Neural crest cell (in vitro differentiated cells): Measurements from ENCODE around the gene PCLO. TPM values are rescaled to one million over a fixed set of nuclear protein-coding genes. Genes with fewer than 3 reads are reported as not detected.
"Not testable (repeated sequence)": the region's sequence is repeated elsewhere in the genome, so short reads cannot be mapped to it uniquely, and the experiment has no call there.

Experiments used
- DNase-seq: peaks from one replicate; pipeline ENCODE4 v3.0.0; 2021; ENCODE audit warnings: low read depth, mixed read lengths, low spot score
- H3K27ac Mint-ChIP-seq: one replicate; pipeline ENCODE4 v1.8.0; 2021; ENCODE audit warnings: mild to moderate bottlenecking, mixed read lengths; ENCODE audit not compliant: unreplicated experiment
- H3K27me3 Mint-ChIP-seq: 2 replicates; pipeline ENCODE4 v1.8.0; 2021; ENCODE audit warnings: low read depth, mild to moderate bottlenecking, mixed read lengths
- H3K36me3 Mint-ChIP-seq: 2 replicates; pipeline ENCODE4 v1.8.0; 2021; ENCODE audit warnings: low read depth, mild to moderate bottlenecking, mixed read lengths
- H3K4me1 Mint-ChIP-seq: 2 replicates; pipeline ENCODE4 v1.8.0; 2021; ENCODE audit warnings: mixed read lengths
- H3K4me3 Mint-ChIP-seq: one replicate; pipeline ENCODE4 v1.8.0; 2021; ENCODE audit warnings: mild to moderate bottlenecking, mixed read lengths
- H3K9me3 Mint-ChIP-seq: 2 replicates; pipeline ENCODE4 v1.8.0; 2021; ENCODE audit warnings: mixed read lengths
- total RNA-seq: library from RNA; stranded (reverse); gene quantifications from 2 replicates; pipeline ENCODE4 v1.2.1, GENCODE V29; 2021
- TF ChIP-seq, protein P1 (sequence below): fragments of 200-600 bp; sonication (generic); conservative IDR thresholded peaks from 2 replicates; pipeline ENCODE4 v1.5.0; 2021; ENCODE audit warnings: antibody characterized with exemption, mild to moderate bottlenecking

Gene PCLO
- total RNA-seq, 1 donor from 2014 or later, result 3.5 TPM

DNA sequence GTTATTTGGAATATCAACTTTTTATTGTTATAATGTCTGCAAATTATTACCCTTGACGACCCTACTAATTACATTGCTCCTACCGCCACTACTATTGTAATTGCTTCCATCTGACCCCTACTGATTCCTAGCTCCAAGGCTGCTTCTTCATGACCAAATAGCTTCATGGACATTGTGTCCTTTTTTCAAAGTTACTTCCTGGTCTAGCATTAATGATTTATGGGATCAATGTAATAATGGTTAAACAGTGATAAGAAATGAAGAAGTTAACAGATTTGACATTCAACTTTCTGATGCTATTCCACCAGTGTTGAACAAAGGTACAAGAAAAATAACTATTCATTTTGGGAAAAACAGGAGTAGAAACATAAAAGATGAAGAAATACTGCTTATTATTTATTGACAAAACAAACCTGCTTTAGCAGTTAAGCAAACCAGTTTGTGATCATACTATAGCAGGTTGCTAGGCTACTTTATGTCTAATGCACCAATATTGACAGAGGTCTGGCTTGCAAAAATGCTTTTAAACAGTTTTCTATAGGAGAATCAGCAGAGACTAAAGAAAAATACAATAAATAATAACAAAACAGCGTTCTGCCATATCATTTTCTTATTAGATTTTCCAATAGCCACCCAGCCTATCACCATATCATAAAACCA lies 125.8 kb downstream of the PCLO start:
- no peak overlapping the region for H3K4me3 Mint-ChIP-seq
- H3K27me3 Mint-ChIP-seq, result no peaks in the 10 kb centered on the region
- no peaks in the 10 kb centered on the region for H3K36me3 Mint-ChIP-seq
- no peaks in the 10 kb centered on the region for H3K9me3 Mint-ChIP-seq
- no peak for DNase-seq
- H3K4me1 Mint-ChIP-seq, result peaks cover 5% of the 10 kb centered on the region
- H3K27ac Mint-ChIP-seq, result no peak overlapping the region
- TF ChIP-seq, protein P1, sequence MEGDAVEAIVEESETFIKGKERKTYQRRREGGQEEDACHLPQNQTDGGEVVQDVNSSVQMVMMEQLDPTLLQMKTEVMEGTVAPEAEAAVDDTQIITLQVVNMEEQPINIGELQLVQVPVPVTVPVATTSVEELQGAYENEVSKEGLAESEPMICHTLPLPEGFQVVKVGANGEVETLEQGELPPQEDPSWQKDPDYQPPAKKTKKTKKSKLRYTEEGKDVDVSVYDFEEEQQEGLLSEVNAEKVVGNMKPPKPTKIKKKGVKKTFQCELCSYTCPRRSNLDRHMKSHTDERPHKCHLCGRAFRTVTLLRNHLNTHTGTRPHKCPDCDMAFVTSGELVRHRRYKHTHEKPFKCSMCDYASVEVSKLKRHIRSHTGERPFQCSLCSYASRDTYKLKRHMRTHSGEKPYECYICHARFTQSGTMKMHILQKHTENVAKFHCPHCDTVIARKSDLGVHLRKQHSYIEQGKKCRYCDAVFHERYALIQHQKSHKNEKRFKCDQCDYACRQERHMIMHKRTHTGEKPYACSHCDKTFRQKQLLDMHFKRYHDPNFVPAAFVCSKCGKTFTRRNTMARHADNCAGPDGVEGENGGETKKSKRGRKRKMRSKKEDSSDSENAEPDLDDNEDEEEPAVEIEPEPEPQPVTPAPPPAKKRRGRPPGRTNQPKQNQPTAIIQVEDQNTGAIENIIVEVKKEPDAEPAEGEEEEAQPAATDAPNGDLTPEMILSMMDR, result no peak

- TF ChIP-seq, protein P1, result no peak
- H3K9me3 Mint-ChIP-seq, result no peaks in the 10 kb centered on the region
- H3K27me3 Mint-ChIP-seq, result no peaks in the 10 kb centered on the region
- no peak overlapping the region for H3K4me3 Mint-ChIP-seq
- H3K27ac Mint-ChIP-seq, result no peak overlapping the region
- H3K36me3 Mint-ChIP-seq, result no peaks in the 10 kb centered on the region
- no peak for DNase-seq
- H3K4me1 Mint-ChIP-seq, result peaks cover 5% of the 10 kb centered on the region
These were observed 126.6 kb downstream of the PCLO start for GRCh38 chr7:83036130-83036529.

- H3K36me3 Mint-ChIP-seq, result no peaks in the 10 kb centered on the region
- TF ChIP-seq, protein P1, result no peak
- no peak overlapping the region for H3K27ac Mint-ChIP-seq
- H3K9me3 Mint-ChIP-seq, result no peaks in the 10 kb centered on the region
- H3K4me3 Mint-ChIP-seq, result no peak overlapping the region
- no peak for DNase-seq
- no peaks in the 10 kb centered on the region for H3K4me1 Mint-ChIP-seq
- H3K27me3 Mint-ChIP-seq, result no peaks in the 10 kb centered on the region
These were observed 130.5 kb downstream of the PCLO start for GRCh38 chr7:83032195-83032594.

DNA sequence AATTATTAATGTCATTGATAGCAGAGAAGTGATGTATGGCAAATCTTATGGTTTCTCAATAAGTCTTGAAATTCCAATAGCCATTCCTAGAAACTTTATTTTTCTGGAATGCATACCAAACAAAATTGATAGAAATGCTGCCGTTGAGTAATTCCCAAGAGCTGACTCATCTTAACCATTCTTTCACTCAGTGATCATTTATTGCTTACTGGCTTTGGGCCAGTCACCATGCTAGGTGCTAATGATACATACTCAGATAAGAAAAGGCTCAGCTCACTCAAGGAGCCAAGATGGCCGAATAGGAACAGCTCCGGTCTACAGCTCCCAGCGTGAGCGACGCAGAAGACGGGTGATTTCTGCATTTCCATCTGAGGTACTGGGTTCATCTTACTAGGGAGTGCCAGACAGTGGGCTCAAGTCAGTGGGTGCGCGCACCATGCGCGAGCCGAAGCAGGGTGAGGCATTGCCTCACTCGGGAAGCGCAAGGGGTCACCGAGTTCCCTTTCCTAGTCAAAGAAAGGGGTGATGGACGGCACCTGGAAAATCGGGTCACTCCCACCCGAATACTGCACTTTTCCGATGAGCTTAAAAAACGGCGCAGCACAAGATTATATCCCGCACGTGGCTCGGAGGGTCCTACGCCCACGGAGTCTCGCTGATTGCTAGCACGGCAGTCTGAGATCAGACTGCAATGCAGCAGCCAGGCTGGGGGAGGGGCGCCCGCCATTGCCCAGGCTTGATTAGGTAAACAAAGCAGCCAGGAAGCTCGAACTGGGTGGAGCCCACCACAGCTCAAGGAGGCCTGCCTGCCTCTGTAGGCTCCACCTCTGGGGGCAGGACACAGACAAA lies 138.6 kb downstream of the PCLO start:
- not testable (repeated sequence) for H3K4me3 Mint-ChIP-seq, DNase-seq, H3K4me1 Mint-ChIP-seq, H3K27ac Mint-ChIP-seq, H3K27me3 Mint-ChIP-seq, H3K36me3 Mint-ChIP-seq, H3K9me3 Mint-ChIP-seq

DNA sequence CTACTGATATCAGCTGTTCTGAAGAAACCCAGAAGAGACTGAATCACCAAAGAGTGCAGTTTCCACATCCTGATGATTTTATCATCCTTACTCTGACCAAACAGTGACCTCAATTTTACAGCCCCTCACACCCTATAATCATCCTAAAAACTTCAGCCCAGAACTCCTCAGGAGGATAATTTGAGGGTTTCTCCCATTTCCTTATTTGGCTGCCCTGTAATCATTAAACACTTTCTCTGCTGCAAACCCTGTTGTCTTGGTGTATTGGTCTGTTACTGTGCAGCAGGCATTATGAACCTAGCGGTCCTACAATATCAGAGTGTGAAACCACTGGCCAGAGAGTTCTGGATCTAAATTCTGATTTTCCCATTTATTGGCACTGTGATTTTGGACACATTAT lies 141.7 kb downstream of the PCLO start:
- no peaks in the 10 kb centered on the region for H3K27me3 Mint-ChIP-seq
- H3K27ac Mint-ChIP-seq, result no peak overlapping the region
- H3K36me3 Mint-ChIP-seq, result no peaks in the 10 kb centered on the region
- H3K4me3 Mint-ChIP-seq, result no peak overlapping the region
- H3K4me1 Mint-ChIP-seq, result peaks cover 7% of the 10 kb centered on the region
- no peak for DNase-seq
- H3K9me3 Mint-ChIP-seq, result peaks cover 7% of the 10 kb centered on the region
- TF ChIP-seq, protein P1, result no peak

- peaks cover 7% of the 10 kb centered on the region for H3K4me1 Mint-ChIP-seq
- H3K9me3 Mint-ChIP-seq, result peaks cover 7% of the 10 kb centered on the region
- H3K27me3 Mint-ChIP-seq, result no peaks in the 10 kb centered on the region
- no peak overlapping the region for H3K27ac Mint-ChIP-seq
- H3K4me3 Mint-ChIP-seq, result no peak overlapping the region
- TF ChIP-seq, protein P1, result no peak
- no peak for DNase-seq
- no peaks in the 10 kb centered on the region for H3K36me3 Mint-ChIP-seq
These were observed 142.5 kb downstream of the PCLO start for GRCh38 chr7:83020161-83020560.
